ENCODE measurements around the gene GRIK4.

The GRIK4 gene

DNA sequence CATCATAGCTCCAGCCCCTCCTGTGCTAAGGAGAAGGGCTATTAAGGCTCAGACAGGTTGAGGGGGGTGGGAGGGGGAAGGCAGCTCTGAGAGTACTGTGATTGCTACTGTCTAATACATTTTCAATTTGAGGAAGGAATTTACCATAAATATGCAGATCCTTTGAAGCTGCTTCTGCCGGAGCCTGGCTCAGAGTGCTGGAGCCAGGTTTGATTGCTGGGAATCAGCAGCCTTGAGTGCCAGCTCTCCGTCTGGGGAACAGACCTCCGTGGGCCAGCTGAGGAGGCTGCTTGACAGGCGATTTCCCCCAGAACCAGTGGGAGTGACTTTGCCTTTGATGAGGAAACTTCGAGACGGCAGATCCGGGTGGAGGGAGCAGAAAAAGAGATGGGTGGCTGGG, 370.6 kb downstream of the GRIK4 start:
- Histone ChIP-seq H3K4me3 (ENCODE audit: low read length, poor library complexity, severe bottlenecking) (no peak overlapping the region), H3K79me2 (ENCODE audit: insufficient read depth, low read length) (no peaks in the 10 kb centered on the region), H3K9me3 (ENCODE audit: insufficient read depth, low read depth, low read length) (no peaks in the 10 kb centered on the region), H3K36me3 (ENCODE audit: insufficient read depth, low read length) (no peaks in the 10 kb centered on the region), H2AFZ (ENCODE audit: low read length) (no peak overlapping the region), H3F3A (ENCODE audit: low read depth) (no peaks in the 10 kb centered on the region), H3K9me2 (replicated peaks; ENCODE audit: low read depth, low read length) (no peaks in the 10 kb centered on the region), H3K9ac (ENCODE audit: low read depth, low read length, poor library complexity, severe bottlenecking) (no peak overlapping the region), H3K4me2 (ENCODE audit: low read depth, low read length, poor library complexity, severe bottlenecking) (no peak overlapping the region), H3K27me3 (ENCODE audit: insufficient read depth, low read length, poor library complexity, severe bottlenecking) (no peaks in the 10 kb centered on the region), H3K4me1 (ENCODE audit: insufficient read depth, low read length, poor library complexity, severe bottlenecking) (no peaks in the 10 kb centered on the region), H4K20me1 (ENCODE audit: insufficient read depth, low read length, poor library complexity, severe bottlenecking) (no peaks in the 10 kb centered on the region)
- TF ChIP-seq EZH2phosphoT487 (IDR thresholded peaks at IDR 0.05; ENCODE audit: borderline replicate concordance): no peak
- TF ChIP-seq, protein P1, sequence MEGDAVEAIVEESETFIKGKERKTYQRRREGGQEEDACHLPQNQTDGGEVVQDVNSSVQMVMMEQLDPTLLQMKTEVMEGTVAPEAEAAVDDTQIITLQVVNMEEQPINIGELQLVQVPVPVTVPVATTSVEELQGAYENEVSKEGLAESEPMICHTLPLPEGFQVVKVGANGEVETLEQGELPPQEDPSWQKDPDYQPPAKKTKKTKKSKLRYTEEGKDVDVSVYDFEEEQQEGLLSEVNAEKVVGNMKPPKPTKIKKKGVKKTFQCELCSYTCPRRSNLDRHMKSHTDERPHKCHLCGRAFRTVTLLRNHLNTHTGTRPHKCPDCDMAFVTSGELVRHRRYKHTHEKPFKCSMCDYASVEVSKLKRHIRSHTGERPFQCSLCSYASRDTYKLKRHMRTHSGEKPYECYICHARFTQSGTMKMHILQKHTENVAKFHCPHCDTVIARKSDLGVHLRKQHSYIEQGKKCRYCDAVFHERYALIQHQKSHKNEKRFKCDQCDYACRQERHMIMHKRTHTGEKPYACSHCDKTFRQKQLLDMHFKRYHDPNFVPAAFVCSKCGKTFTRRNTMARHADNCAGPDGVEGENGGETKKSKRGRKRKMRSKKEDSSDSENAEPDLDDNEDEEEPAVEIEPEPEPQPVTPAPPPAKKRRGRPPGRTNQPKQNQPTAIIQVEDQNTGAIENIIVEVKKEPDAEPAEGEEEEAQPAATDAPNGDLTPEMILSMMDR (conservative IDR thresholded peaks at IDR 0.05; ENCODE audit: low read length): no peak

DNA sequence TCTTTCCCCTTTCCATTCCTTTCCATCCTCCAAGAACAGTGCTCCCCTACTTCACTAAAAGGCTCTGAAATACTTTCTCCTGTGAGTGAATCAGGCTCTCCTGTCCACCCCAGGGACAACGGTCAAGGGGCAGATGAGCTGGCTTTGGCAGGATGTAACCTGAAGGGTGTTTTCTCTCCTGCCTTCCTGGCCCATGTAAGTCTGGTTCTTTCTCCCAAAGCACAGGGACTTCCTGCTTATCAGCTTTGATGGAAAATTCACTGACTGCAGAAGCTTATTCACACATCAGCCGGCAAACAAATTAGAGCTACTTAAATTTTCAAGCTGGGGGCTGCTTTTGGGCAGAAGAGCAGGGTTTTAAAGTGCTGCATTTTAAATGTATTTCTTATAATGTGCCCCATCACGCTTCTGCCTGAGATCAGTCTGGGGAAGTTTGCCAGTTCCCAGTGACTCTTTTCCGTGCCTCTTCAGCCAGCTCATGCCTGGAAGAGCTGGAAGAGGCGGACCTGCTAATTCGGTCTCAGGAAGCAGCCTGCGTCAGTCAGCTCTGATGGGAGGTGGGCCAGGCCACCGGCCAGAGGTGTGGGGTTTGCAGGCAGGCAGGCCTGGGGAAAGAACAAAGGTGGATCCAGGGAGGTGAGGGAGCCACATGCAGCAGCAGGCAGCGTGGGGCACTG, 372.0 kb downstream of the GRIK4 start:
- H3K27me3 ChIP-seq (ENCODE audit: insufficient read depth, low read length, poor library complexity, severe bottlenecking): no peaks in the 10 kb centered on the region
- H3K4me3 ChIP-seq (ENCODE audit: low read length, poor library complexity, severe bottlenecking): no peak overlapping the region
- H3K79me2 ChIP-seq (ENCODE audit: insufficient read depth, low read length): no peaks in the 10 kb centered on the region
- H3K9ac ChIP-seq (ENCODE audit: low read depth, low read length, poor library complexity, severe bottlenecking): no peak overlapping the region
- H2AFZ ChIP-seq (ENCODE audit: low read length): no peak overlapping the region
- H3K4me1 ChIP-seq (ENCODE audit: insufficient read depth, low read length, poor library complexity, severe bottlenecking): no peaks in the 10 kb centered on the region
- no peak overlapping the region for H3K4me2 ChIP-seq (ENCODE audit: low read depth, low read length, poor library complexity, severe bottlenecking)
- no peaks in the 10 kb centered on the region for H3K36me3 ChIP-seq (ENCODE audit: insufficient read depth, low read length)
- H4K20me1 ChIP-seq (ENCODE audit: insufficient read depth, low read length, poor library complexity, severe bottlenecking): no peaks in the 10 kb centered on the region
- H3K9me2 ChIP-seq (replicated peaks; ENCODE audit: low read depth, low read length): no peaks in the 10 kb centered on the region
- H3K9me3 ChIP-seq (ENCODE audit: insufficient read depth, low read depth, low read length): no peaks in the 10 kb centered on the region
- TF ChIP-seq, protein P1 (conservative IDR thresholded peaks at IDR 0.05; ENCODE audit: low read length): no peak
- TF ChIP-seq EZH2phosphoT487 (IDR thresholded peaks at IDR 0.05; ENCODE audit: borderline replicate concordance): no peak
- no peaks in the 10 kb centered on the region for H3F3A ChIP-seq (ENCODE audit: low read depth)

DNA sequence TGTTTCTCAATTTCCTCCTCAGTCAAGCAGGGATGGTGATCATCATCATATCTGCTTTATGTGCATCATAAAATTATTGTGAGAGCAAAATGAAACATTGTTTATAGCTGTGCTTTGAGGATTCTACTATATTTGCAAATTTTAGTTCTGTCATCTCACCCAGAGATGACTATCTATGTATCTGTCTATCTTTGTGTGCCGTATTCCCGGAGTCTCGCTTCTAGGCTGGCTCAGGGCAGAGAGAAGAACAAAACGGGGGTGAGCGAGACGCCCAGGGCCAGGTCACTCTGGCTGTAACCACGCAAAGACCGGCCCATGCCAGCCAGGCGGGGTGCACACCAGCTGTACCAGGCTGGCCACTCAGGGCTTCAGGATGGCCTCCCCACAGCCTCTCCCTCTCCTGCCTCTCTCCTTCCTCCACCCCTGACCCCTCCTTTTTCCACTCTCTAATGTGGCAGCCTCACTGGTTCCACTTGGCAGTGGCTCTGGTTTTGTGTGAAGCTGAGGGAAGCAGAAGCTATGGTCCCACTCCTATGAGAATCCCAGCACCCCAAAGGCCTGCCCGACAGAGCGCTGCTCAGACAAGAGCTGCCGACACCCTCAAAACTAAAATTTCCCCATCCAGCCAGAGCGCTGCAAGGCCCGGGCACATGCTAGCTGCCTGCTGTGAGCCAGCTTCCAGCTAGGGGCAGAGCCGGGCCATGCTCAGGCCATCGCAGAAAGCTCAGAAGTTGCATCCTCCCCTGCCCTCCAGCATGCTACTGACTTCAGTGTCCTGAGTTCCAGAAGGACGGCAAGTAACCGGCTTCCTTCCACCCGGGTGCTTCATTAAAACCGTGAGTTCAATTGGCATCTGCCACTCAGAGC, 372.8 kb downstream of the GRIK4 start:
- TF ChIP-seq, protein P1 (conservative IDR thresholded peaks at IDR 0.05; ENCODE audit: low read length): no peak
- H3K4me3 ChIP-seq (ENCODE audit: low read length, poor library complexity, severe bottlenecking): no peak overlapping the region
- no peaks in the 10 kb centered on the region for H3F3A ChIP-seq (ENCODE audit: low read depth)
- H3K79me2 ChIP-seq (ENCODE audit: insufficient read depth, low read length): no peaks in the 10 kb centered on the region
- no peak overlapping the region for H2AFZ ChIP-seq (ENCODE audit: low read length)
- H3K4me2 ChIP-seq (ENCODE audit: low read depth, low read length, poor library complexity, severe bottlenecking): no peak overlapping the region
- no peaks in the 10 kb centered on the region for H4K20me1 ChIP-seq (ENCODE audit: insufficient read depth, low read length, poor library complexity, severe bottlenecking)
- no peaks in the 10 kb centered on the region for H3K4me1 ChIP-seq (ENCODE audit: insufficient read depth, low read length, poor library complexity, severe bottlenecking)
- no peaks in the 10 kb centered on the region for H3K27me3 ChIP-seq (ENCODE audit: insufficient read depth, low read length, poor library complexity, severe bottlenecking)
- no peak overlapping the region for H3K9ac ChIP-seq (ENCODE audit: low read depth, low read length, poor library complexity, severe bottlenecking)
- no peaks in the 10 kb centered on the region for H3K9me3 ChIP-seq (ENCODE audit: insufficient read depth, low read depth, low read length)
- no peaks in the 10 kb centered on the region for H3K36me3 ChIP-seq (ENCODE audit: insufficient read depth, low read length)
- no peaks in the 10 kb centered on the region for H3K9me2 ChIP-seq (replicated peaks; ENCODE audit: low read depth, low read length)
